Fibroblast of skin of back (primary cell): ENCODE data around the gene ARMCX1. TPM values are rescaled to one million over a fixed set of nuclear protein-coding genes. Genes with fewer than 3 reads are reported as not detected.
A peak's percentile ranks its signal among the peaks of the same experiment; 100 is the strongest.
"Not testable (repeated sequence)": the region's sequence is repeated elsewhere in the genome, so short reads cannot be mapped to it uniquely, and the experiment has no call there.

Source experiments
- DNase-seq: peaks from one replicate; pipeline ENCODE4 v3.0.0-alpha.2; 2013
- polyA plus RNA-seq, 2 experiments: library from polyadenylated mRNA; unstranded; fragments of 120-200 nt; gene quantifications; one replicate each; pipeline ENCODE4 v1.2.1, GENCODE V29; 2013; ENCODE audit not compliant: insufficient read length in 2 of 2

Gene ARMCX1
- 15.8 TPM for polyA plus RNA-seq (2013, experiment 1 of 2; ENCODE audit: insufficient read length)
- polyA plus RNA-seq (2013, experiment 2 of 2; ENCODE audit: insufficient read length) = 20.8 TPM

- DNase-seq = peak; percentile 73
Observed at GRCh38 chrX:101550362-101550750, at the start of gene ARMCX1. Gene ARMCX1, plus strand, starts transcription at chrX:101550547. Its CDS starts 2,384 bp downstream, at chrX:101552931.

DNA sequence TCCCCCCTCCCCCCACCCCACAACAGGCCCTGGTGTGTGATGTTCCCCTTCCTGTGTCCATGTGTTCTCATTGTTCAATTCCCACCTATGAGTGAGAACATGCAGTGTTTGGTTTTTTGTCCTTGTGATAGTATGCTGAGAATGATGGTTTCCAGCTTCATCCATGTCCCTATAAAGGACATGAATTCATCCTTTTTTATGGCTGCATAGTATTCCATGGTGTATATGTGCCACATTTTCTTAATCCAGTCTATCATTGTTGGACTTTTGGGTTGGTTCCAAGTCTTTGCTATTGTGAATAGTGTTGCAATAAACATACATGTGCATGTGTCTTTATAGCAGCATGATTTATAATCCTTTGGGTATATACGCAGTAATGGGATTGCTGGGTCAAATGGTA is 47.4 kb upstream of the ARMCX1 start:
- DNase-seq = not testable (repeated sequence)

DNA sequence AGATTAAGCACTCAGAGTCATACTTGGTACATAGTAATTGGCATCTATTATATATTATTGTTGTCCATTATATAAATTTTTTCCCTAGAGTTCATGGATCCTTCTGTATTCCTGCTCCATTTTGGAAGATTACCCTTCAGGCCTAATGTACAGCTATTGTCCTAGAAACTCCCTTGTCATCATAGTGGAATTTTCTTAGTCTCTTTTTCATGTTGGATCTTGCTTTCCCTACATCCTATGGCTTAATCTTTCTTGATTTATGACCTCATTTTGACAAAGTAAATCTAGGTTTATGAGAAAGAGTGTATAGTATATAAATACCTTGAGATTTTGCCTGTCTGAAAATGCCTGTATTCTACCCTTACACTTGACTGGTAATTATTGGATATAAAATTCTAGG is 43.0 kb upstream of the ARMCX1 start:
- no peak for DNase-seq

GRCh38 chrX:101507986-101508385 is 42.4 kb upstream of the ARMCX1 start:
- no peak for DNase-seq

- no peak for DNase-seq
Observed at GRCh38 chrX:101530944-101531343, 19.4 kb upstream of the ARMCX1 start.

DNA sequence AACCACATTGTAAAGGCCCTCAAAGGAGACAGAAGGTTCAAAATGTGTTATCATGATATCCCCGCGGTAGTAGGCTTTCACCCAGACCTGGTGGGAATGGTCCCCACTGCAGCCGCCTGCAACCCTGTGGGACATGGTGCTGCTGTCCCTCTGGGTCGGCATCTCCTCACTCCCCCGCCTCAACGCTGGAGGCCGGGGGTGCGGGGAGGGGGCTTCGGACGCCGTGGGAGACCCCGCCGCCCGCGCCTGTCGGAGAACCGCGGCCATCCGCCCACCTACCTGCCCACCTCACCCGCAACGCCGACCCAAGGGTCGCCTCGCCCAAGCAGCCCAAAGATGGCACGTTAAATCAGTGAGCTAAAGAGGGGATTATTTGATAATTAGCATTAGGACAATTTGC is 11.2 kb upstream of the ARMCX1 start:
- no peak for DNase-seq

DNA sequence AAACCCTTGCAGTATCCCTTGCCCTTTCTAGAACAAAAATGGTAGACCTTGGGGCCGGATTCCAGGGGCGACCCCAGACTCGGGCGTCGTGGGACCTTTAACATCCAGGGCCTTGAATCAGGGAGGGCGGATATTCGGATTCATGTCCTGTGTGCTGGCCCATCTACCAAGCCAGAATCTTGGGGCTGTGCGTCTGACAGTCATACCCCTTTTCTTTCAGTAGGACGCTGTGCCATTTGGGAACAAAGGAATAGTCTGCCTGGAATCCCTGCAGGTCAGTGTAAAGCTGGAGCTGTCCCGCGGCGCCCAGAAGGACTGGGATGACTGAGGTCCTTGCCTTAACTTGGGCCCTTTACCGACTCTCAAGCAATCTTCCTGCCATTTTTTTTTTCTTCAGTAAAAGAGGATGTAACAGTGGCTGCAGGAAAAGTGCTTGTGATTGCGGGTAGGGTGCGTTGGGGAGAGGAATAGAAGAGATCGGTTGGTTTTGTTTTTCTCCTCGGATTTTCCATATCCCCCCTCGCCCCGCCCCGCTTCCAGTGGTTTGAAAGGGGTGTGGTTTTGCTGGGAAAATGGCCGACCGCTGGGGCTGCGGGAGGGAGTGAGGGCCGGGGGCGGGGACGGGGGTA is 518 bp downstream of the ARMCX1 start:
- peak; percentile 51 for DNase-seq

DNA sequence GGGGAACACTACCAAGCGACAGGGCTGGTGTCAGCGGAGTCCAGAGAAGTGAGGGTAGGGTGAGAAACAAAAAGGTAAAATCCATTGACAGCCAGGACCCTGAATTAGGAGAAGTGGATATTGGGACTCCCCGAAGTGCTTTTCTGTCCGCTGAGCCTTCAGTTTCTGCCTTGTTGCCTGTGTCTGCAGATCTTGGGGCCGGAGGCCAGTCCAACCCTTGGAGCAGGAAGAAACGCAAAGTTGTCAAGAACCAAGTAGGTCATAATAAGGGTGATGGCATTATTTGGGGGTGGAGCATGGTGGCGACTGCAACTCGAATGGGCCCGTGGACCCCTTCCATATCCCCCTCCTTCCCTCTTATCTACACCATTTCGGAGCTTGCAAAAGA is 1.0 kb downstream of the ARMCX1 start:
- no peak for DNase-seq

GRCh38 chrX:101552714-101553113 is 2.4 kb downstream of the ARMCX1 start:
- DNase-seq = no peak

DNA sequence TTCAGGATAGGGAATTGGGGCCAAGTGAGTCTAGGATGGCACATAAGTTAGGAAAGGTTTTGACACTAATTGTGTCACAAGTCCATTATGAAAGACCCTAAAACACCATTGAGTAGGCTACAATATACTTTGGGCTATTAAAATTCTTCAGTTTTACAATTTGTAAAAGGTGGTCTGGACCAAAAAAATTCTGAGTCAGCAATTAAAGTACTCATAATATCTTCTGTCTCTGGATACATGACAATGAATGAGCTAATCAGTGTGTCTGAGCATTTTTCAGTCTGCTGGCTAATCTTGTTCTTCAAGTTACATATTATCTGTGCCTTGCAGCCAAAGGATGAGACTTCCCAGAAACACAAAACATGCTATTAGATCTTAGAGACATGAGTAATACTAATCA is 14.3 kb downstream of the ARMCX1 start:
- DNase-seq = no peak

DNA sequence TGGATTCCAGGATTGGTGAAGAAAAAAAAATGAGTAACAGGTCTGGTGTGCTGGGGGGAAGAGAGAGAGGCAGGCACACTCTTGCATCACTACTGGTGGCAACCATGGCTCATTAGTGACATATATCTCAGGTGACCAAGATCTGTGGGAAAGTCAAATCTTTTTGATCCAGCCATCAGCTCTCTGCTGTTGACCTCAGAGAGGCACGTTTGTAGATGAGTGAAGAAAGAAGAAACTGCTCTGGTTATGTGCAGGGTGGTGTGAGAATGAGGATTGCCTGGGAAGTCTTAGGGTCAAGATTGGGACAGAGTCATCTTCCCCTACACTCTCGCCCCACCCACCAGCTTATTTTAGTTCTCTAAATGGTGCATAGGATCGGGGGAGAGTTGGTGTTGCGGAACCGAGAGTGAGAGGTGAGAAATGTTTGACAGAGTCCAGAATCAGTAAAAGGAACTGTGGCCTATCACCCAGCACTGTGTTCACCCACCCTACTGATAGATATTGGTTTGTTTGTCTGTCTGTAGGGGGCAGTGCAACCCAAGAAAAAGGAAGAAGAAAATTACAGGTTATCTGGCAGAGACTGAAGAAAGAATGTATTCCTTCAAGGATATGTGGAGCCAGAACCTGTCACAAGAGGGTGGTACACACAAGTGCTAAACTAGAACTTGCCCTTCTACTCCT is 45.5 kb downstream of the ARMCX1 start:
- DNase-seq = peak; percentile 70

GRCh38 chrX:101599592-101599991 is 49.2 kb downstream of the ARMCX1 start:
- not testable (repeated sequence) for DNase-seq

DNA sequence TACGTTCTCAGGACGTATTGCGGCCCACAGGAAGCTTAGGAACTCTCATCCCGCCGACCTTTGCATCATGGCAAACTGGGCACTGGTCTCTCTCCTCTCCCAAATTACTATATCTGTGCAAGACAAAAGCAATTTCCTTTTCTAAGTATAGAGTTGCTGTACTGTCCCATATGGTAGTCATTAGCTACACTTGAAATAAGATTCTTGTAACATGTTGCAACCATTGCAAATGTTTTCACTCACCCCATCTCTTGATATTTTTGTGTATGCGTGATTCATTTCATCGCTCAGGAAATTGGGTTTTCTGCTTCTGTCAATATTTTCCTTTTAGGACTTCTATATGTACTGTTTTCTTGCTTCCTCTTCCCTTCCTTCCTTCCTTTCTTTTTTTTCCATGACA is 51.7 kb downstream of the ARMCX1 start:
- peak; percentile 70 for DNase-seq
